HK-2 (cell line): ENCODE results near the gene PSMD6.
A peak's percentile ranks its signal among the peaks of the same experiment; 100 is the strongest.

Experiments
- DNase-seq: peaks from one replicate; pipeline ENCODE4 v3.0.0-alpha.2; 2018; ENCODE audit not compliant: unreplicated experiment

Gene PSMD6

DNA sequence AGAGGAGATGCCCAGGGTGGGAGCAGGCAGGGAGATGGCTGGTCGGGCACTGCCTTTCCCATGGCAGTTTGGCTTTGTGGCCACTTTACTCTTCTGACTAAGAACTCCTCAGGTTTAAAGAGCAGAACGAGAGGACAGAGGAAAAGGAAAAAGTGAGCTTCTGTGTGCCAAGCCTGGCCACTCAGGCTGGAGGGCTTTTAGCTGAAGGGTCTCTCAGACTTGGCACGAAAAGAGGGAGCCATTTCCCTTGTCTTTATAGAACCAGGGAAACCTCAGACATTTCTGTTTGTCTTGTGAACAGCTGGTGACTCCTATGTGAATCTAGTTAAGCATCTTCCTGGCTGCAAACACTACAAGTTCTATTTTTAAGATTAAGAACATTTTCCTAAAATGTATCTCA is 23.3 kb upstream of the PSMD6 start:
- no peak for DNase-seq

DNA sequence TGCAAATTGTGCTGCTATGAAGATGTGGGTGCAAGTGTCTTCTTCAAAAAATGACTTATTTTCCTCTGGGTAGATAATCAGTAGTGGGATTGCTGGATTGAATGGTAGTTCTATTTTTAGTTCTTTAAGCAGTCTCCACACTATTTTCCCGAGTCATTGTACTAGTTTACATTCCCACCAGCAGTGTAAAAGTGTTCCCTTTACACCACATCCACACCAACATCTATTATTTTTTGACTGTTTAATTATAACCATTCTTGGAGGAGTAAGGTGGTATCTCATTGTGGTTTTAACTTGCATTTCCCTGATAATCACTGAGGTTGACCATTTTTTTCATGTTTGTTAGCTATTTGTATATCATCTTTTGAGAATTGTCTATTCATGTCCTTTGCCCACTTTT is 19.7 kb upstream of the PSMD6 start:
- no peak for DNase-seq

DNA sequence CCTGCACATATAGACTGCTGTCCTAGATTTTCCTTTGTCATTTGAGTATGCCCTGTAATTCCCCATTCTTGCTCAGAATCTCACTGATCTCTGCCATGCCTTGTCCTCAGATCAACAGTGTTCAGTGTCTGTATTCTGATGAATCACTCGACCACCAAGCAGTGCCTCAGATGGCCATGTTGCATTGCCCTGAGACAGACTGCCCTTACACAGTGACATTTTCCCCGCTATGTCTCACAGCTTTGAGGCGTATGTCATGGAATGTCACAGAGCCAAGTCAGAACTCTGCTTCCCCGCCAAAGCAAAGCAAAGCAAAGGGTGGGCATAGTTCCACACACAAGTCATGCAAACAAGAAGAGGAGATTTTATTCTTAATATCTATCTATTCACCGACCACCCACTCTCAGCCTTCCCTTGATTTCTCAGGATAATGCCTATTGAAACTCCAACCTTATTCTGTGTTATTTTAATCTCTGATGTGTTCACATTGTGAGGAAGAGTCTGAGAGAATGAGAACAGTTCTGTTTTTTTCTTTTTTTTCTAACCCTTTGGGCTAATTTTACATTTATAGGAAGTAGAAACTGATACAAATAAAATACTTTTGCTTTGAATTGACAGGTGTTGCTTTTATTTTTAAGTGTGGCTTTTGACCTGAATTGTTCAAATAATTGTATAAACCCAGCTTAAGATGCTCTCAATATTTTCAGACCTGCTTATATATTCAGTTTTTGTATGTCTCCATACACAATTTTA is 16.9 kb upstream of the PSMD6 start:
- no peak for DNase-seq

DNA sequence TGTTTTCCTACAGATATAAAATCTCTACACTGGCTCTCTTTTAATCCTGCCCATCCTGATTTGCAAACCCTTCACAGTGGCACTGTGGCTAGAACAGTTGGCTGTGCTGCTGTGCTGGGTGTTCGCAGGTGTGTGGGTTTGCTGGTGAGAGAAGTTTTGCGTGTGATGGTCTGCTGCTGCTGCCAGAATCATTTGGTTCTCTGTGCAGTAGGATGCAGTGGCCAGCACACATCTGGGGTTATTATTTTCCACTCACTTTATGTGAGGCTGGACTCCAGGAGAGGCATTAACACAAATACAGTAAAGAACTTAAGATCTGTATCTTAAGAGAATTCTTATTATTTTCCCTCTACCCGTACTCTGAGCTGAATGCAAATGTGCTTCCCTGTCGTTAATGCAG is 16.0 kb upstream of the PSMD6 start:
- DNase-seq: no peak

DNA sequence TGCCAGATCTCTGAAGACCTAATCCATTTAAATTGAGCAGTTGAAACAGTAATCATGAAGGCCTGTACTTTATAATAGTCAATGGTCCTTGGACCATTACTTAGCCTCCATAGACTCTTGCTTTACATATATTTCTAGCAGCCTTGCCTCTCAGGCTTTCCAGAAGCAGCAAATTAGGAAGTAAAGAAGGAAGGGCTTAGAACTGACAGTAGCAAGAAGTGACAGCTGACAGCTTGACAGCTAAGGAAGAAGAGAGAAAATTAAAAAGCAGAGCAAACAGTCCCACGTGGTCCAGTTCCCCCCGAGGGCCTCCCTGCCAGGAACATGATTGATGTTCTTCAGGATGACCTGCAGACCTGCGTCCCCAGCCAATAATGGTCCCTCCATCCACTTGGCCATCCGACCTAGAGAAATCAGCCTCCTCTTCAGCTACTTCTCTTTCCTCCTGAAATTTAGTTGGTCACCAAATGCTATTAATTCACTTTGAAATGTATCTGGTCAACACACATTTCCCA is 15.0 kb upstream of the PSMD6 start:
- no peak for DNase-seq

- DNase-seq: no peak
Observed at GRCh38 chr3:64037084-64037483, 13.8 kb upstream of the PSMD6 start.

- DNase-seq: no peak
Observed at GRCh38 chr3:64033069-64033468, 9.8 kb upstream of the PSMD6 start.

- DNase-seq: no peak
Observed at GRCh38 chr3:64031540-64032508, 8.5 kb upstream of the PSMD6 start.

DNA sequence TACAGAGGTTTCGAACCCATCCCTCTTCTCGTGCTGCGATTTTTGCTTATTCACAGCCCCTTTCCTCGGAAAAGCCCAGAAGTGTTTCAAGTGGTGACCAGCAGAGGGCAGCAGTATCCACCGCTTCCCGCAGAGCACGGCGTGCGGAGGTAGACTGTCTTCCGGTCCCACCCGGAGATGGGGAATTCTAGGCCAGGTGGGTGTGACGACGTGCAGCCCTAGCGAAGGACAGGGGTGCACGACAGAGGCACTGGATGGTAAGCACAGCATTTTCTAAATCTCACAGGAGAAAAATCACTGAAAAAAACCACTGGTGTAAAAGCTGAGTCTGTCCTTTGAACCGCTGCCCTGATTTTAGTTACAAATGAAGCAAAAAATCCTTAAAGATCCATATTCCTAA is 7.4 kb upstream of the PSMD6 start:
- peak; percentile 72 for DNase-seq

GRCh38 chr3:64029287-64029686 is 6.0 kb upstream of the PSMD6 start:
- no peak for DNase-seq

- no peak for DNase-seq
Observed at GRCh38 chr3:64028754-64029153, 5.5 kb upstream of the PSMD6 start.

DNA sequence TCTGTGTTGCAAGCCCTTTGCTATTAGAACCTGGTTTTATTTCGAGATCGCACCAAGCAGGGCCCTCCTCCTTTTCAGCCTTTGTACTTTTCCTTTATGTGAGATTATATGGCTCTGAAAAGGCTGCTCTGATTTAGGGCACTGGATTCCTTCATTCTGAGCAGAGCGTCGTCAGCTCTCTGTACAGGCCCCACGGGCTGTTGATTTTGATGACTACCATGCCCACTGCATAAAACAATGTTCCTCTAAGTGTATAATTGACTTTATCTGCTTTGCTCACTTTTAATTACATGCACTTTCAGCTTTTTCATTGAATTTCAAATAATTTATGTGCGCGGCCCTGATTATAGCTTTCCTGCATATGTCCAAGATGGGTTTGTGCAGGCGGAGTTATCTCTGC is 4.4 kb upstream of the PSMD6 start:
- no peak for DNase-seq

GRCh38 chr3:64026346-64026745 is 3.1 kb upstream of the PSMD6 start:
- no peak for DNase-seq

- no peak for DNase-seq
Observed at GRCh38 chr3:64023861-64024223, 548 bp upstream of the PSMD6 start.

GRCh38 chr3:64022451-64023186 is 675 bp downstream of the PSMD6 start:
- DNase-seq: peak; percentile 6

DNA sequence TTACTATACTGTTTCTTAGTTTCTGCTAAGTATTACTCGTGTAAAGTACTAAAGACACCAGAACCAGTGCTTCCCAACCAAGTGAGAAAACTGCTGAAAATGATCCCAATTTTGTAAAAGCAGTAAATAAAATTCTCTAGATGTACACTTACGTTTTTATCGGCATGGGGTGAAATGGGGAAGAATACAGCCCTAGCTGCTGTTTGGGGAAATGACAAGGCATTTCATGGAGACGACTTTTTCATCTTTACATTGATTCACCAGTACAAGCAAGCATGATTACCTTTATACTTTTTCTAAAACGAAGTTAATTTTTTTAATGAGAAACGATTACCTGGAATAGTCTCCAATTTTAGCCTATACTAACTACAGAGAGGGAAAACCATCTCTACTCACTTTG is 1.4 kb downstream of the PSMD6 start:
- DNase-seq: no peak

GRCh38 chr3:64019879-64020278 is 3.4 kb downstream of the PSMD6 start:
- DNase-seq: no peak

DNA sequence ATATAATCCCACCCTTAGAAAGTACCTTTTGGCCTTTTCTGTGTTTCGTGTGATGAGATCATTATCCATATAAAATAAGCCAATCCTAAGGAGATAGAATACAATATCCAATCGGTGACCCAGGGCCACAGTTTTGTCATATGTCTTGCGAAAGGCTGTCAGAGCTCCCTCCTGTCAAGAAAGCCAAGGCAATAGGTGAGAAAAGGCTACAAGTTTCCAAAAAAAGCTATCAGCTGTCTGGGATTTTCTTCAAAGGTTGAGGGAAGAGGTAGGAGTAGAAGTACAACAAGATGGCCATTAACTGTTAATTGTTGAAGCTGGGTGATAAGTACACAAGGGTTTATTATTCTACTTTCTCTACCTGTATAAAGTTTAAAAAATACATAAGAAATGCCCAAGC is 4.0 kb downstream of the PSMD6 start:
- no peak for DNase-seq

- no peak for DNase-seq
Observed at GRCh38 chr3:64016941-64017620, 6.2 kb downstream of the PSMD6 start.

DNA sequence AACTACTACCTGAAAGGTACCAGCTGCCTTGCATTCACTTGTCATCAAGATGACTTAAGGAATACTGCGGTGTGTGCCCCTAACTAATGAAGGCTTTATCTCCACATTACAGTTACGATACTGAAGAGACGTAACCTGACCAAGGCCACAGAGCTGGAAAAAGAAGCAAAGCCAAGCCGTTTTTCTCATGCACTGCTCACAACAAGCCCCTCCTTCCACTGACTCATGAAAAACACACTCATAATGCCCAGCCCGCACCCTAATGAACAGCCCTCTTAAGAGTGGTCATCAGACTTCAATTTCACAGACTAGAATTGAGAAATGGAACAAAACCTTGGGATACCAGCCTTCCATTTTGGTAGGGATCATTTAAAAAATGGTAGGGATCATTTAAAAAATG is 11.6 kb downstream of the PSMD6 start:
- DNase-seq: peak; percentile 12

GRCh38 chr3:64010199-64010598 is 13.1 kb downstream of the PSMD6 start:
- no peak for DNase-seq

DNA sequence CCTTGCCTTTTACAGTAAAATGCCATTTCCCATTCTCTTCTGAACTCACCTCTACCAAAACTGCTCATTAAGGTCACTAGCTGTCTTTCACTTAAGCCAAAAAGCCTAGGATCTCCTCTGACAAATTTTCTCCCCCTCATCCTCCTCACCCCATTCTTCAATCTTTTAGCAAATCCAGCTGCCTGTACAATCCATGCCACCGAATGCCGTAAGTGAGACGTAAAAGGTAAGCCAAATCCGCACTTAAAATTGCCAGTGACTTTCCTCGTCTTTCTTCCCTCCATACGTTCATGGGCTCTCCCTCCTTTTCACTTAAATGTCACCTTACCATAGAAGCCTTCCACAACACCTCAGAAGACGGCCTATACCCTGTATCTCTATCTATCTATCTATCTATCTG is 13.8 kb downstream of the PSMD6 start:
- no peak for DNase-seq
